DMS114 treated with DMSO at 0.1 percent for 48 hours (cell line): ENCODE measurements around the gene MYOM1.
"Not testable (repeated sequence)": the region's sequence is repeated elsewhere in the genome, so short reads cannot be mapped to it uniquely, and the experiment has no call there.

Source experiments
- DNase-seq: peaks from one replicate; lab custom pipeline; 2025; ENCODE audit not compliant: unreplicated experiment; lab: John Stamatoyannopoulos, UW

Gene MYOM1

DNA sequence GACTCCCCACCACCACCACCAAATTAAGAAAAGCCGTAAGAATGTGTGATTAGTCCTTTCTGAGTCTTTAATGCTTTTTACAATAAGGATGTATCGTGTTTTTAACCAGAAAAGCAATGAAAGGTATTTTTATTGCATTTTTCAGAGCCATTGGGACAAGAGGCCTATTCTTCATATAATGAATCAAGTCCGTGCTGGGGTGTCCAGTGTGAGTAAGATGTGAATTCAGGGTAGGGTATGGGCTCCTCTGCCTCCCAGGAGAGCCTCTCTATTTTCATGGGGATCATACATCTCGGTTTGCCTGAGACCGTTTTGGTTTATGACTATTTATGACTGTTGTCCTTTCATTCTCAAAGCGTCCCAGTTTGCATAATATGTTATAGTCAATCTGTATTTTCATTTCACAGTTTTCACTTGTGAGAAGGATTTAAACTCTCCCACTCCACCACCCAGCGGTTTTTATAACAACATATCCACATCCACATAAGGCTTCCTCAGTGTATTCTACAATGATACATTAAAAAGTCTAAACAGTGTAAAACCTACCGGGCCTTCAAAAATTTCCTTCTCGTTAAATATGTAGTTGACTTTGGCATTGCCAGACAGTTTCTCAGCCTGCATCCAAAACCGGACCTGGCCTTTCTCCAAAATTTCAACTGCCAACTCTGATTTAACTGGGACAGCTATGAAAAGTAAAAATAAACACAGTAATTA lies 126.0 kb downstream of the MYOM1 start:
- DNase-seq: no peak

DNA sequence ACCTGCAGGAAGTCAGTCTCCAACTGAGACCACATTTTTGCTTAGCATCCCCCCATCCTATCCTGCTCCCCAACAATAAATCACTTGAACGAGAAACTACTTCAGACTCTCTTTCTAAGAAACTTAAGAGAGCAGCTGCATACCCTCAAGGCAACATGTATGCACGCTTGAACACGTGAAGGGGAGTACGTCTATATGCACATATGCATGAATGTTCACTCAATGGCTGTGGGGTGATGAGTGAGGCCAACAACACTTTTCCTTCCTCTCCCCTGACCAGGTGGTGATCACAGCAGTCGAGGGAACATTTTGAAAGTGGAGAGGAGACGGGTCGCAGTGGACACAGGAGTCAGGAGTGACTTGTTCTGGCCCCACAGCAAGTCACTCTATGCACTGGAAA lies 127.0 kb downstream of the MYOM1 start:
- no peak for DNase-seq

DNA sequence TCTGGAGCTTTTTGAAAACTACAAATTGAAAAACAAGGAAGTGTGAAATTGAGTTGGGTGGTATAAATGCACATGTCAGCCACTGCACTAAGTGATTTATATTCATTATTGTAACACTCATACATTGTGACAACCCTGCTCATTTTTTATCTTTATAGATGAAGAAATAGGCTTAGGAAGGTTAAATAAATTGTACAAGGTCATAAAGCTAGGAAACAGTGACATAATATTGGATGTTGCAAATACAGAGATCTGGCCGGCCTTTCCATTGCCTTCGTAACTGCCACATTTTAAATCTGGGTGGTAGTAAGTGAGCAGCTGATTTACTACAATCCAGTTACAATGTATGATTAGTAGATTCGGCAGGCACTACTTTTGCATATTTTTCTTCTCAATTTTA lies 130.2 kb downstream of the MYOM1 start:
- DNase-seq: no peak

DNA sequence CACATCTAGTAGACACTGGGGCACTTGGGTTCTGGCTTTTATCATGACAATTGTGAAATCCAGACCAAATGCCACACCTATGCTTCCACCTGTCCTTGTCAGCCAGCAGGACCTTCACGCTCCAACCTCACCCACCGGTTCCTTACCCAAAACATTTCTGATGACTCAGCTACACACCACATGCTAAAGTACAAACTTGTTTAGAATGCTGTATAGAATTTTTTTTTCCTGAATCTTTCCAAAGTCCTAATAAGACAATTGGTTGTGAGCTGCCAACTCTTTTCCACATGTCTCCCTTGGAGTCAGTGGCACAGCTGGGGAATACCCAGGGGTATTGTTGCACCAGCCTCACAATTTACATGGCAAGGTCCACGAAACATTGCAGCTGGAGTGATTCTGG lies 131.3 kb downstream of the MYOM1 start:
- no peak for DNase-seq

DNA sequence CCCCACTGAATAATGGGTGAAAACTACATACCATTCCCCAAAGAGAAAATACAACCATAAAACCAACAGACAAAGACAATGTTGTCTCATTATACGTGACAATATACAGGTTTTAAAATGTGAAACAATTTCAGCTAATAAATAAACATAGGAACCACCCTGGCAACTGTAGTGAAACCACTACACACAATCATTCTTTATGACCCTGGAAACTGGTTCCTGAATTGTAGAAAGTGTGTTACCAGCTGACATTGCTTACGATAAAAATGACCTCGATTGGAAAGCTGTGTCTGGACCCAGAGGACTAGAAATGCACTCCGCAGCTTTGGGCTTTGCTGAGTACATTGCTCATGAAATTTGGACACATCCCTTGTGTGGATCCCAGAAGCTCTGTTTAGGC lies 132.9 kb downstream of the MYOM1 start:
- no peak for DNase-seq

DNA sequence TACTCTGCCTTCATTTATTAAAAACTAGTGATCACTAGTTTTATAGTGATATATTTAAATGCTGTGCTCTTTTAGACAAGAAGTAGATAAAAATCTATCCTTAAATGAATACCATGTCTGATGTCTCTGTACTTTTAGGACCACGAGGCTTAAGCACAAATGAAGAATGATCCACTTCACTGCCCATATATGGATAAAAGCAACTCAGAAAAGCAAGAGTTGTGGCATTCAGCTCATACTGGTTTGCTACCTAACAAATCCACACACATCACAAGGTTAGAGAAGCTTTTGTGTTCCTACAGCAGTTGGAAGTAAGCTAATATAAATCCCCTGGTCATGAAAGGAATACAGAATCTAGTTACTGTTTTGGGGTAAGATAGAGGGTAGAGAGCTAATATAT lies 134.2 kb downstream of the MYOM1 start:
- DNase-seq: no peak

DNA sequence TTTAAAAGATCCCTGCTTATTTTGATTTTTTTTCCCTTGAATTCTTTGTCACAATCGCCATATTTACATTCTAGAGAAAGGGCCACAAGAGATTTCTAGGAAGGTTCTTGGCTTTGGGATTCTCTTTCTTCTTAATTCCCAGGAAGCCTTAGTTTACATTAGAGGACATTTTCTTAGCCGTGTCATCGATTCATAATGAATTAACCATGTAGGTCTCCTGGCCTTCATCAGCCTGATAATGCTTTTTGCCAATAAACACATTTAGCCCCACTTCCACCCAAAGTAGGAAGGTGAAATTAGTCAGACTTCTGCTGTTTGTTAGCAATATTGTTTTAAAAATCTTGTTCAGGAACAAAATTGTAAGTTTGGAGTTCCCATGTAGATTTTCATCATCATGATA lies 135.6 kb downstream of the MYOM1 start:
- no peak for DNase-seq

DNA sequence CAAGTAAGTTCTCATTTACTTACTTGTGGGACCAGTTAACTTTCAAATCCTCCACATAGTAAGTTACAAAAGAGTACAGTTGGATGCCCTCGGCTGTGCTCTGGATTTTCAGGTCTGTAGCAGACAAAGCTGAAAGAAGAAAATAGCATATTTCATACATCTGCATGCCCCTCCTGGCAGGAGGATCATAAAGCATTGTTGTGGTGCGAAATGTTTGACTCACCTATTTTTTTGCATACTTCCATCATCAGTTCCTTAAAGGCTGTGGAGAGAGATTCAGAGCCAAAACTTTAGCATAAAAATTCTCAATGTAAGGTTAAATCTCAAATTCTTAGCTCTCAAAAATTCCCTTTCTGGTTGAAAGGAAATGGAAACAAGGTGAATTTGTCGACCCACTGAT lies 136.0 kb downstream of the MYOM1 start:
- DNase-seq: no peak

DNA sequence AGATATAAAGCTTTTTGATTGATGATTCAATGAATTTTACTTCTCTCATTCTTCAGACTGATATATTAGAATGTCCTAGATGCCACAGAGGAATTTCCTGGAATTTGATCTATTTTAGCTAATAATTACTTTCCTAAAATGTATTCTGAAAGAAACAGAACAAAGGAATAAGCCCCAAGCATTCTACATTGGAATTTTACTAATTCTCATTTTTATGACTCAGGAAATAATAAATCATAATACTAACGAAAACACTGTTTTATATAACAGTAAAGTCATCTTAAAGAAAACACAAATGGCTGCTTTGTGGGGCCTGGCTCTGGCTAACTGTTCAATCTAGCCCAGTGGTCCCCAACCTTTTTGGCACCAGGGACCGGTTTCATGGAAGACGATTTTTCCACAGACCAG lies 138.2 kb downstream of the MYOM1 start:
- DNase-seq: no peak

DNA sequence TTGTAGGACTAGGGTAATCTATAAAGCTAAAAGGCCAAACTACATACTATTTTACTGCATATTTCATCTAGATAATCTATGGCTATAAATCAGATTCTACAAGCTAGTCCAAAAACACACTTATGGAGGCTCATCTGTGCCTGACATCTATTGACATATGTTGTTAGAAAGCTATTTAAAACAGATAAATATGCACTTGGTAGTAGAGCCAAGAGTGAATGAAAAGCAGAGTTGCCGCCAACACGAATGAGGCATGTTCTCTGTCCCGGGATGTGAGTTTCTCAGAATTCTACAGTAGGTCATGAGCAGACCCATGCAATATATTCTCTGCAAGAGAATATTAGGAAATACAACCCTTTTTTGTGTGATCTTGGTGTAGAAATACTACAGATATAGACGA lies 140.1 kb downstream of the MYOM1 start:
- no peak for DNase-seq

DNA sequence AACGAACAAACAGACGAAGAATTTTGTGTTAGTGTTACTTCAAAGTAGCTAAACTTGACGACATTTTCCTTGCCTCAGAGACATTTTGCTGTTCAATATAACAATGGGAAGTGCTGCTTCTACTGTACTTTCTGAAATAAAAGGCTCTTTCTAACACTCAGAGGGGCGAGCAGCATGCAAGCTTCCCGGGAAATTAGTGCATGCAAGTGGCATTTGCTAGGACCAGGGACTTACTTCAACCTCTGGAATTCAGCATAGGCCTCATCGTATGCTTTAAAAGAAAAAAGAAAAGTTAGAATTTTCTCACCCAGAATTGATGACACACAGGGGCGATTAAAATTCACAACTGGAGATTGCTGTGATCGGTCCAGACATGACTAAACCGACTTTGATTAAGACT lies 144.3 kb downstream of the MYOM1 start:
- DNase-seq: no peak

DNA sequence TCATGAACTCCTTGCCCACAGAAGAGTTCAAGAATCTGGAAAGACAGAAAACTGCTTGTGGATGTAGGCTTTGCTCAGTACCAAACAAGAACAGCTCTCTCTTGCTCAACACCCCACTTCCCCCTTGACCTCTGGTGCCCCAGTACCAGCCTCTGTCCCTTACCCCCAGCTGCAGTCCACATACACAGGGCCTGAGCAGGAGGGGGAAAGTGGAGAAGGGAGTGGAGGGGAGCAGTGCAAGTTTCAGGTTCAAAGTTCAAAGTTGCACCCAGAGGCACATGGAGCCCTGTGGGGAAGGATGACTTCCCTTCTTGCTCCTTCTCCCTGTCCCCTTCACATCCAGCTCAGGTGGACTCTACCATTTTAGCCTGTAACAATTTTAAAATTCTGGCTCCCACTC lies 145.7 kb downstream of the MYOM1 start:
- DNase-seq: no peak

DNA sequence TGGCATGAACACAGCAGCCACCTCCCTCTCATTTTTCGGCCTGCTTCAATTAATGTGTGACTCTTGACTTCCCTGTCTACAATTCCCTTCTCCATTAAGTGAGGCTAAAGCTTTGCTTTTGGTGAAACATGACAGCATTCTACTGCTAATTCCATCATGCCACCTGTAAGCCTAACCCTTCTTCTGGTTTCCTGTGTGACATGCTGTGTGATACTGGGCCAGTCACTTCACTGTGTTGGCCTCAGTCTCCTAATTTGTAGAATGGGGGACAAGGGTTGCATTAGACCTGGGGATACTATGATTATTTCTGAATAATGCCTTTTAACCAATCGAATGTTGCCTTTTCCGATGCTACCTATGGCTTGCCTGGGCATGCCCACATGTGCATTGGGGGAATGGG lies 146.4 kb downstream of the MYOM1 start:
- DNase-seq: not testable (repeated sequence)

DNA sequence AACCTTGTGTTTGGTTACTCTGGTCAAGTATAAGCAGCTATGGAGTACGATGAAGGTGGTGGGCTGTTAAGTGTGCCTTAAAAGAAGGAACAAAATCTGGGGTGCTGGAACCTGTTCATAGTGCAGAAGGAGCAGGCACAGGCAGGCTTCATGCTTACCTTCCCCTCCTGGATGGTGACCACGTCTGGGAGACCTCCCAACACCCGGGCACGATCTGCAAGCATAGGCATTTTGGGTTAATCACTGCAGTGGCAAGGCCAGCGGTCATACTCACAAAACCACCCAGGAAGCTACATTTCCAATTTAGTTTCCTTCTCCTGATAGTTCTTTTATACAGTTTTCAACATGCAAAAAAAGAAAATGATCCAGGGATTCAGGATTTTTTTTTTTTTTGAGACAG lies 148.1 kb downstream of the MYOM1 start:
- no peak for DNase-seq

DNA sequence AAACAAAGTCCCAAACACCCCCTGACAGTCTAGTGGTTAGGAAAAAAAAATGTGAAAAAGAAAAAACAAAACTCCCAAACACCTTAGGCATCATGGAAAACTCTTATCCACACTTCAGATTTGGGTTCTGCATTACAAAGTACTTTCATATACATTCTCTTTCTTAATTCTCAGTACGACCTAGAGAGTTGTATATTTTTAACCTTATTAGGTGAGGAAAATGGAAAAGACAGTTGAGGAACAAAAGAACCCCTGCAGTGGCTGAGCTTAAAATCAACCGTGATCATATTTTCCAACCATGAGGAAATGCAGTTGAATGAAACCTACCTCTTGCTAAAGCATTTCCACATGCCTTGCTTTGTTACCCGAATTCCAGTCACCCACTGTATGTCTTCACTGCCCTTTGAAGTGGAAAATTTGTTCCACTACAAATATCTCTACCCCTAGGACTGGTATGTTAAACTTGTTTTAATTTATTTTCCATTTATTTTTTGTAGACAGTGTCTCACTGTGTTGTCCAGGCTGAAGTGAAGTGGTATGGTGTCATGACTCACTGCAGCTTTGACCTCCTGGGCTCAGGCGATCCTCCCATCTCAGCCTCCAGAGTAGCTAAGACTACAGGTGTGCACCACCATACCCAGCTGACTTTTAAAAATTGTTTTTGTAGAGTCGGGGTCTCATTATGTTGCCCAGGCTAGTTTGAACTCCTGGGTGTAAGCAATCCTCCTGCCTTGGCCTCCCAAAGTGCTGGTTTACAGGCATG lies 149.9 kb downstream of the MYOM1 start:
- no peak for DNase-seq

DNA sequence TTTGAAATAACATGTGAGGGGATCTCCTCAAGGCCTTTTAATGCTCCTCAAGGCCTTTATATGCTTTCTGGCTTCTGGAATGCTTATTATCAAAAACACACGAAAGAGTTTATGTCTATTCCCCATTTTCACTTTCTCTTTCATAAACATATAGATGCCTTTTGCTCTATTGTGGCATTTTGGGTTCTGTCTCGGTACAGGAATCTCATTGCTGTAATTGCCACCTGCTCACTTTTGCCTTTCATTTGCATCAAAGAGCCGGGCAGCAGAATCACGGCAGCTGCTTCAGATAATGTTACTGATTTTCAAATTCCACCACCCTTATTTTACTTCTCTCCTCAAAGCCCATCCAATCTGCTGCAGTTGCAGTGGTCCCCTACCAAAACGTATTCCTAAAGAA lies 152.0 kb downstream of the MYOM1 start:
- DNase-seq: no peak

DNA sequence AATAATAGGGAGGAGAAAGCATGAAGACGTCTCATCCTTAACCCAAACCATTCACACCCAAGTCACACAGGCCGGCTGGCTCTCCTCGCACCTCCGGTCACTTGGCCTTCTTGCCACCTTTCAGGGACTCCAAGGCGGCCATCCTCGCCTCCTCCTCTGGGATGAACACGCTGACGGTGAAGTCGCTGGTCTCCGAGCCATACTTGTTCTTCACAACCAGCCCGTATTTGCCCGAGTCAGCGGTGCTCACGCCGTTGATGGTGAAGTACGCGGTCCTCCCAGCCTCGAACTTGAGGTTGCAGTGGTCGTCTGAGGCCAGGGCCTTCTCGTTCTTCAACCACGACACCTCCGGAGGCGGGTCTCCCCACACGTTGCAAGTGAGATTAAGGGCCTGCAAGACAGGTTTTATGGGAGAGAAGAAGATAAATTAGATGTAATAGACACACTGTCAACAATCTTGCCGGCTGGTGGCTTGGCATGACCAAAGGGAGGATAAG lies 152.6 kb downstream of the MYOM1 start:
- DNase-seq: no peak

DNA sequence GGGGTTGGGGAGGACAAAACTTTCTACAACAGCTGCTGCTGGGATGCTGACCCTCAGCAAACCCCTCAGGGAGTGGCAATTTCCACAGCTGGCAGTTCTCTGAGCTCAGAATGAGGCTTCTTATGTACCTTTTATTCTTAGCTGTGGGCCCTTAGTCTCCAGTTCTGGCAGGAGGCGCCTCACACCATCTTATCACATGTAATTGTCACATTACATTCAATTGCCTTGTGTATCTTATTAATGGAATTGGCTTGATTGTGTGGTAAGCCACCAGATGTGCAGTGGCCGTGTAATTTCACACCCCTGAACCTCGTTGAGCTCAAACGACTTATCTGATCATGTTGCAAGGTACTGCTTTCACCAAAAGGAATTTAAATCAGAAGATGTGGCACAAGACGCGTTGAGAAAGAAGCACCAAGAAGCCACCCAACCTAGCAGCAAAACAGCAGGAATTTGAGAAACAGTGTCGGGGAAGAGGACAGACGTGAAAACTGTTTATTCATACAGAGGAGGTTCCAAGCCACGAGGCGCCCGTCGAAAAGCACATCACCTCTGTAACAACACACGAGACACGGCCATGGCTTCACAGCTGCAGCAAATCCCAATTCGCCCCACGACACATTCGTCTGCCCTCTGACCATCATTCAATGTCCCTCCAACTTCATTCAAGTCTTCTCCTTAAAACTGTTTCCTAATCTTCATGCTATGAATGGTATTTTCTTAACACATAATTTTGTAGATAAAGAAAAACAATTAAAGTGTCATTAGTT lies 153.2 kb downstream of the MYOM1 start:
- no peak for DNase-seq

DNA sequence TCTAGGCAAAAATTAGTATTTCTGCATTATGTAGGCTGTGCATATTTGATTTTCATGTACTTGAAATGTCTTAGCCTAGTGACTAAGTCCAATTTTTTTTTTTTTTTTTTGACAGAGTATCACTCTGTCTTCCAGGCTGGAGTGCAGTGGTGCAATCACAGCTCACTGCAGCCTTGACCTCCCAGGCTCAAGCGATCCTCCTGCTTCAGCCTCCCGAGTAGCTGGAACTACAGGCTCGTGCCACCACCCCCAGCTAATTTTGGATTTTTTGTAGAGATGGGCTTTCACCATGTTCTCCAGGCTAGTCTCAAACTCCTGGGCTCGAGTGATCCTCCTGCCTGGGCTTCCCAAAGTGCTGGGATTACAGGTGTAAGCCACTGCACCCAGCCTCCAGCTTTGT lies 156.0 kb downstream of the MYOM1 start:
- DNase-seq: not testable (repeated sequence)

DNA sequence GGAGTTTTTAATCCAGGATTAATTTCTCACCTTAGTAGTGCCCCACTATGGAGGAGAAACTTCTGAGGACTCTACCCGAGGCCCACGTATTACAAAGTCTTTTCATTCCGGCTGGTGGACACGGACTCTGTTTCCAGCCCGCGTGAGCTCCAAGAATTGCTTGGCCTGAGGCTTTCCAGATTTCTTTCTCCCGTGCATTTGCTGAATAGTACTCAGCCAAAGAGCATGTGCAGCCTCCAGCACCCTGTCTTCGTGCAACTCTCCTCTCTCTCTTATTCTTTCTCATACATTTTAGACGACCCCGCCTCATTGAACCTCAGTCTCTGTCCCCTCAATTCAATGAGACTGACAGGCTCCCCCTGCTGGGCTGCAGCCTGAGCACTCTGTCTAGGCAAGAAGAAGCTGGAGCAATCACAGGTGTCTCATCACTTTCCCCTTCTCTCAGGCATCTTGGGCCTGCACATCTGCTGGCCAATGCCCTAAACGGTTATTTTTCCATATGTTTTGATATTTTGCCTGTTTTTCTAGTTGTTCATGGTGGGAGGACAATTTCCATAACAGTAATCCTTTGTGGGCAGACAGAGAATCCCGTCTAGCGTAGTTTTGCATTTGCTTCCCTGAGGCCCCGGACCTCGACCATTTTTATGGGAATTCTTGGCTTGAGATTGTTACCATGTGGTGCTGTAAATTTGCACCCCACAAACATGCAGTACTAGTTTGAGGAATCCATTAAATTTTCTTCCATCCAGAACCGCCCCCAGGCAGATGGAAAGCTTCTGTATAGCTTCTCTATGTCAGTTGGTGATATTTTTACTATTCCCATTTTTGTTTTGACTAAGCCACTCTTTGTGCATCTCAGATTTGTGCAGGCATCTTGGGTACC lies 156.7 kb downstream of the MYOM1 start:
- peak; percentile 22 for DNase-seq
